Stimulated activated CD4-positive, alpha-beta T cell treated with anti-CD3 and anti-CD28 coated beads, Interleukin-2, amount 100 ng/mL, for 4 hours (primary cell): ENCODE results near the gene TTYH3.
"Not testable (repeated sequence)": the region's sequence is repeated elsewhere in the genome, so short reads cannot be mapped to it uniquely, and the experiment has no call there.

Experiments used
- DNase-seq: peaks from one replicate; pipeline ENCODE4 v3.0.0-alpha.2; 2020; ENCODE audit warnings: low read depth

TTYH3 gene

GRCh38 chr7:2603044-2603965, 28.5 kb upstream of the TTYH3 start:
- DNase-seq, result no peak

- DNase-seq, result no peak
Measured at GRCh38 chr7:2604608-2605174, 27.1 kb upstream of the TTYH3 start.

GRCh38 chr7:2605608-2606538, 25.9 kb upstream of the TTYH3 start:
- DNase-seq, result no peak

DNA sequence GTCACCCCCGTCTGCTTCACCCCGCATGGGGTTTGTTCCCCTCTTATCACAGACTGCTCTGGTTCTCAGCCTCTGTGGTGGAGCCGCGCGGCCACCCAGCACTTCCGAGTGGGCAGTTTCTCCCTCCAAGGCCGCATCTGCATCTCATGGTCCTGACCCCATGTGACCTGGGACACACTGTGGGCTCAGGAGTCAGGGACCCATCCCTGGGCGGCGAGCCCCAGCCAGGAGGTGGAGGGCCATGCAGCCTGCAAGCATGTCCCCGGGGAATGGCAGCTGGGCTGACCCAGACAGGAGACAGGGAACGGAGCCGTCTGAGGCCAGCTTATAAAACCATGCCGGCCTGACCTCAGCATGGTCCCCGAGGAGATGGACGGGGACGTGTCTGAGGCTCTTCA, 25.2 kb upstream of the TTYH3 start:
- DNase-seq, result no peak

DNA sequence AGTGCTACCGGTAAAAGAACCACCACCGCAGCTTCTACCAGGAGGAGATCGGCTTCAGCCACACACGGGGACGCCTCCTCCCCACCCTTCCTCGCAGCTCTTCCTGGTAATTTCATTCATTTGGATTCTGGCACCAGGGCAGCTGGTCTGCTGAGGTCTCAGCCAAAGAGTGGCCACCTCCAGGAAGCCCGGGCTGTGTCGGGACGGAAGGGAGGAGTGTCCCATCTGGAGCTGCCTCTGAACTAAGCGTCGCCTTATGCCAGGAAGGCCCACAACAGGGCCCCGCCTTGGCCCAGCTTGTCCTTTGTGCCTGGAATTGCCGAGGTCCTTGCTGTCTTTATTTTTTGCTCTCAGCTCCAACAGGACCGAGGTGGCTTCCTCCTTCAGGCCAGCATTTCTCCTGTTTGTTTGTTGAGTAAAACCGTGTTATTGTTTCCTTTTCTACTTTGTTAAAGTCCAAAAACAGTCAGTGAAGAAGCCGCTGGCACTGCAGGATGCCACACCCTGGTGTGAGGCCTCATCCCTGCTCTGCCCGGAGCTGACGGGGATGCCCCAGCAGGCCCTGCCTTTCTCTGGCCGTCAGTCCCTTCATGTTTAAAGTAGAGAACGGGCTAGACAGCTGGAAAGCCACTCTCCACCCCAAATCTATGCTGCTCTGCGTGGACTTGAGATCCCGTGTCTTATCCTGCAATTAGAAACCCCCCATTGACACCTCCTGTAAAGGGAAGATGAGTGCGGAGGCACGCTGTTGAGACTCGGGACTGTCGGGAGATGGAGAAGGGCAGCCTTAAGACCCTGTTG, 24.5 kb upstream of the TTYH3 start:
- no peak for DNase-seq

DNA sequence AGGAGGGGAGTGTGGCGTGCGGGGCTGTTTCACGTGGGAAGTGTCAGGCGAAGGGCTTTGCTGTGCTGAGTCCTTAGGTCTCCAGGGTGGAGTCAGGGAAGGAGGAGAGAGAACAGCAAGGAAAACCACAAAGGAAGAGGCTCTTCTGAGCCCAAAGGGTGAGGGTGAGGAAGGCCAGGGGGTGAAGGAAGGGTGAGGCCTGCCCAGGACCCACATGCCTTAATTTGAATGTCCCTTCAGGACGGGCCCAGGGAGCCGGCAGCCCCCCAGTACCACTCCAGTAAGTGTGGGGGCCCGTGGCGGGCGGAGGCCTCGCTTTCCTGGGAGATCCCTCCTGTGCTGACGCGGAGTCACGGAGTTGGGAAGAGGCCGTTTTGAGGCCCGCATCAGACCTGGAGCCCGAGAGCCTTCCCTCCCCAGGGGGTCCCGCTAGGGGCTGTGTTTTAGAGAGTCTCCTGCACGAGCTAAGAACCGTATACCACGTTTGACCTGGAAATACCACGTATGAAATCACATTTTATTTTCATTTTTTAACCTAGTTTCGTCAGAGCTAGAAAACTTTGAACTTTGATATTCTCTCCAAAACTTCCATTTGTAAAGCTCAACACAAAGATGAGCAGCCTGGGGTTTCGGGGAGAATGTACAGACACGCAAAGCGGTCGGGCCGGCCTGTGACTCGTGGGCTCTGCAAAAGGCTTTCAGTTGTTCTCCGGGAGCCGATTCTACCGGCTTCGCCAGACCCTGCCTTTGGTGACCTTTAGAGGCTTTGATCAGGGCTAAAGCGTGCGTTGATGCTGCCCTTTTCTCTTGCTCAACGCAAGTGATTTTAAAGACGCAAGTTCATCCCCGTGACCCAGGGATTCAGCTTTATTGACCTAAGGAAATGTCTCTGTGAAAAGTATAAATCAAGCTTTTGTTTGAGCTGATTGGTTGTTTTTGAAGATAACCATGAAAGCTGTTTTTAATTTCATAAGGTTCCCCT, 23.6 kb upstream of the TTYH3 start:
- DNase-seq, result no peak

DNA sequence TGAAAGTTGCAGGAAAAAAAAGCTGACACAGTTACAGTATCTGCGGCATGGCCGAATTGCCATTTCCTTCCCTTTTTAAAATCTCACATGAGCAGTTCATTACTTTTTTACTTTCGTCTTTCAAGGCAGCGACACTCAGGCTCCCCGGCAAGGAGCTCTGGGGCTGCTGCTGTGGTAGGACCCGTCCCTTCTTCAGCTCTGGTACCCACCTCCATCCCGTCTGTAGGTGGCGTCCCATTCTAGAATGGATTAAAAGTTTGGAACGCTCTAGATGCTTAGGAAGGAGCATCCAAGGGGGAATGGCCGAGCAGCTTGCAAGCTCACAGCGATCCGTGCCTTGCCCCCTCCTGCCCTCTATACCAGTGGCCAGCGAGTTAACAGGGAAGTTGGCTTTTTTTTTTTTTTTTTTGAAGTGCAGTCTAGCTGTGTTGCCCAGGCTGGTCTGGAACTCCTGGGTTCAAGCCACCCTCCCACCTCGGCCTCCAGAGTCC, 22.8 kb upstream of the TTYH3 start:
- no peak for DNase-seq

DNA sequence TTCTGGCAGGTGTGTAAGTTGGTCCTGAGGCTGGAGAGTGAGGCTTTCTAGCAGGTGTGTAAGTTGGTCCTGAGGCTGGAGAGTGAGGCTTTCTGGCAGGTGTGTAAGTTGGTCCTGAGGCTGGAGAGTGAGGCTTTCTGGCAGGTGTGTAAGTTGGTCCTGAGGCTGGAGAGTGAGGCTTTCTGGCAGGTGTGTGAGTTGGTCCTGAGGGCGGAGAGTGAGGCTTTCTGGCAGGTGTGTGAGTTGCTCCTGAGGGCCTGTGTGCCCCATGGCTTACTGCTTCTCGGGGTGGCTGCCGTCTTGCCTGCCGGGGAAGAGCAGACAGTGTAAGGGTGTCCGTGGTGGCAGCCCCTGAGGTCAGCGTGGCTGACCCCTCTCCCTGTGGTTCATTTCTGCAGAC, 22.1 kb upstream of the TTYH3 start:
- not testable (repeated sequence) for DNase-seq

- DNase-seq, result no peak
Measured at GRCh38 chr7:2610466-2610865, 21.3 kb upstream of the TTYH3 start.

DNA sequence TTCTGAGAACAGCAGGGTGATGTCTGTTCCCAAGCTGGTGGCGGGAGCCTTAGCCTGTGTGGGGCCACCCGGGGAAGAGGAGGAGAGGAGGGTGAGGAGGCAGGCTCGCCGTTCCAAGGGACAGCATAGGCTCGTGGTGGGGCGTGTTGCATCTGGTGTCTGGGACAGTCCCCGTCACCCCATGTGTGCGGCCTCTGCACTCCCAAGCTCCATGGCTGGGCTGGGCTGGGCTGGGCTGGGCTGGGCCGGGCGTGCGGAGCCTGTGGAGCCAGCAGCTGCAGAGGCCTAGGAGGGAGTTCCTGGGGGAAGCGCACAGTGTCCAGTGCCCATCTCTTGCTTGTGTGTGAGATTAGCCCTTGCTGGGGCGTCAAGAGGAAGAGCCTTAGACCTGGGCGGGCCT, 20.9 kb upstream of the TTYH3 start:
- DNase-seq, result no peak

DNA sequence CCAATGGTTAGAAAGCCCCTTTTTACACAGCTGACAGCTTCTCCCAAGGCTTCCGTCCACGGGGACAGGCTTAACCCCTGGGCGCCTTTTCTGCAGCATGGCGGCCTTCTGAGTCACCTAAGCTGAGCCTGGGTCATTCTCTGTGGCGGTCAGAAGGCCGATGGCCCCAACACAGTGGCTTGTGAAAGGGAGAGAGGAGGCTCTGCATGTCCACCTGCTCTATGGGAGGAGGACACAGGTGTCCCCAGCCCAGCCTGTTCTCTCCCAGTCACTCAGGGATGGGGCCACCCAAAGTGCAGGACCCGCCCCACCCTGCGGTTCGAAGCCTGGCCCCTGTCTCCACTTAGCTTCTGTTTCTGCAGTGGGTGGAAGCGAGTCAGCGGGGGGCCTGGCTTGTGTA, 20.4 kb upstream of the TTYH3 start:
- DNase-seq, result no peak

GRCh38 chr7:2611922-2612321, 19.9 kb upstream of the TTYH3 start:
- no peak for DNase-seq

- no peak for DNase-seq
Measured at GRCh38 chr7:2612445-2613097, 19.2 kb upstream of the TTYH3 start.

- DNase-seq, result no peak
Measured at GRCh38 chr7:2613098-2613930, 18.5 kb upstream of the TTYH3 start.

- no peak for DNase-seq
Measured at GRCh38 chr7:2613931-2614600, 17.7 kb upstream of the TTYH3 start.

GRCh38 chr7:2614631-2615330, 17.0 kb upstream of the TTYH3 start:
- DNase-seq, result no peak
